OCI-LY7 (cell line): ENCODE measurements around the gene CA12.

ENCODE experiments used
- CTCF ChIP-seq: fragments of 200-600 bp; sonication (generic); conservative IDR thresholded peaks from 2 replicates; pipeline ENCODE4 v1.5.1; 2014; ENCODE audit warnings: mild to moderate bottlenecking, antibody characterized with exemption, low read length, moderate library complexity, mixed read lengths
- EZH2phosphoT487 ChIP-seq: fragments of 200-600 bp; sonication (generic); IDR thresholded peaks from 2 replicates; pipeline ENCODE4 v1.6.1; 2018; ENCODE audit warnings: low read depth, borderline replicate concordance, mild to moderate bottlenecking, mixed run types, antibody characterized with exemption, low read length, moderate library complexity, mixed read lengths

DNA sequence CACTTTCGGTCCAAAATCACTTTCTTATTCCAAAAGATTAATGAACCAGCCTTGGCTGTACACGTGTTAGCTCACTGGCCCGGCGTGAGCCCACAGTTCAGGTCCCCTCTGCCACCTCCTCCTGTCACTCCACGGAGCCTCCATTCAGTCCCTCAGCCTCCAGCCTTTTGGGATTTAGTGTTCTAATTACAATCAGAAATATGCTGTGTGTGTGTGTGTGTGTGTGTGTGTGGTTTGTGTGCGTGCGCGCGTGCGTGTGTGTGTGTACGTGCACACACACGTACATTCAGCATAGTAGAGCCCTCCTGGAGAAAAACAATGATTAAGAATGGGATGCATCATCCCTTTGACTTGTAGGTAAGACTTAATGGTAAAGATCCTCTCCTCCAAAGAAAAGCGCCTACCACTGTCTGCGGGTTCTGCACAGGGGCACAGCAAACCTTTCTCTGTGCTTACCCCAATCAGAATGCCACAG lies 801 bp downstream of the CA12 start:
- TF ChIP-seq CTCF (no peak), EZH2phosphoT487 (no peak)
